HG02588 (cell line): ENCODE data around the gene NKX6-2.

Experiments used
- ATAC-seq: cut with Tn5 transposase; IDR thresholded peaks from one replicate; pipeline ENCODE4 v1.9.1; 2021; ENCODE audit warnings: mild to moderate bottlenecking, moderate library complexity; ENCODE audit not compliant: unreplicated experiment

Gene NKX6-2

GRCh38 chr10:132762267-132762666 lies 23.7 kb downstream of the NKX6-2 start:
- no peak for ATAC-seq

DNA sequence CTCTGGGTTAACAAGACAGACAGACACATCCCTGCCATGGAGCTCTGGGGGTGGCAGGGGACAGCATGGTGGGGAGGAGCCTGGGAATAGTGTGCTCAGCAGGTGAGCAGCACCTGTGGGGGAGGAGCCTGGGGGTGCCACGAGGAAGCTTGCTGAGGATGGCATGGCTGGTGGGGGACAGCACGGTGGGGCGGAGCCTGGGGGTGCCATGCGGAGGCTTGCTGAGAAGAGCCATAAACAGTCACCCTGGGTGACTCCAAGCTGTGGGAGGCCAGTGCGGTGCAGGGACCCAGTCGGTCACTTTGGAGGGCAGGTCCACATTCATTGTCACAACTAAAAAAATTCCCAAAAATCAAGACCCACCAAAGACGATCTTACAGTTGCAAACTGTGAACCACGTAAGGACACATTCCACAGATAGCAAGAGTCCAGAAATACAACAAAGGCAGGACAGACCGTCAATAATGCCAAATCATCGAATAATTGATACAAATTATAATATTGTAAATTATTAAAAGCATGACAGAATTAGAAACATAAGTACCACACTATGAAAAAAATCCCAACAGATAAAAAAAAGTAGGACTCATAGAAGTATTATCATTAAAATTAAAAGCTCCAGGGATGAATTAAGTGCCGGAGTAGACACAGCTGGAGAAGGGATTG lies 24.4 kb downstream of the NKX6-2 start:
- no peak for ATAC-seq

DNA sequence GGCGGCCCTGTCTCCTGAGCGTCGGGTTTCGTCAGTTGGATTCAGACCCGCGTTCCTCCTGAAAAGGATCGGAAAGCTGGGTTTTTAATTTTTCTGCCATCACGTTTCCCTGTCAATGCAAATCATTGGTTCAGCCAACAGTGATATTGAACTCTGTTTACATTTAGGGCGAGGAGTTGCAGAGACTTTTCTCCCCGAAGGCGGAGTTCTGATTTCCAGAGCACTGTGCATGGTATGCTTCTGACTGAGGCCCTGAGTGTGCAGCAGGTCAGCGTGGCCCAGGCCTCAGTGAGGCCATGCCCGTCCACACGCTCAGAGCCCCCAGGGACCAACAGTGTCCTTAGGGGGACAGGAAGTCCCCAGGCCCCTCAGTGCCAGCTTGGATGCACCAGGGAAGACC lies 27.1 kb downstream of the NKX6-2 start:
- no peak for ATAC-seq

- no peak for ATAC-seq
Measured at GRCh38 chr10:132757171-132757570, 28.8 kb downstream of the NKX6-2 start.

- ATAC-seq, result no peak
Measured at GRCh38 chr10:132756591-132756990, 29.4 kb downstream of the NKX6-2 start.

DNA sequence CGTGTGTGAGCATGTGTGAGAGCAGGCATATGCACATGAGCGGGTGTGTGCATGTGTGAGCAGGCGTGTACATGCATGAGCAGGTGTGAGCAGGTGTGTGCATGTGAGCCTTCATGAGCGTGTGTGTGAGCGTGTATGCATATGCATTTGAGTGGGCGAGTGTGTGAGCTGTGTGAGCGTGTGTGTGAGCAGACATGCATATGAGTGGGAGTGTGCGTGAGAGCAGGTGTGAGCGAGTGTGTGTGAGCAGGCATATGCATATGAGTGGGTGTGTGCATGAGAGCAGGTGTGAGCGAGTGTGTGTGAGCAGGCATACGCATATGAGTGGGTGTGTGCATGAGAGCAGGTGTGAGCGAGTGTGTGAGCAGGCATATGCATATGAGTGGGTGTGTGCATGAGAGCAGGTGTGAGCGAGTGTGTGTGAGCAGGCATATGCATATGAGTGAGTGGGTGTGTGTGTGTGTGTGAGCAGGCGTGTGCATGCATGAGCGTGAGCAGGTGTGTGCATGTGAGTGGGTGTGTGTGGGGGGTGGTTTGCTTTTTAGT lies 30.7 kb downstream of the NKX6-2 start:
- no peak for ATAC-seq

DNA sequence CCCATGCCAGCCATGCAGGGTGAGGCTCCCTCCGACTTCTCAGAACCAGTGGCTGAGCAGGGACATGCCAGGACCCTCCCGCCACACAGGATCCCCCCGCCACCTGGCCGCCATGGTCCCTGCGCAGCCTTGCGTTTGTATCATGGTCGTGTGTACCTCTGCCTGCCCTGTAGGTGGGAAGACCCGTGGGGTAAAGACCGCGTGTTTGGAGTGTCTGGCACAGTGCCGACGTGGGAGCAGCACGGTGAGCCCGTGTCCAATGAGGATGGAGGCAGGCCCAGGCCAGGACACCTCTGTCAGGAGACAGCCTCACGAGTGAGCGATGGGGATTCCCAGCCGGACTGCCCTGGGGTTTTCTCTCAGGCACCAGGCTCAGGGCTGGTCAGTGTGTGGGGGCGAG lies 31.9 kb downstream of the NKX6-2 start:
- no peak for ATAC-seq

- no peak for ATAC-seq
Measured at GRCh38 chr10:132753596-132753995, 32.4 kb downstream of the NKX6-2 start.

DNA sequence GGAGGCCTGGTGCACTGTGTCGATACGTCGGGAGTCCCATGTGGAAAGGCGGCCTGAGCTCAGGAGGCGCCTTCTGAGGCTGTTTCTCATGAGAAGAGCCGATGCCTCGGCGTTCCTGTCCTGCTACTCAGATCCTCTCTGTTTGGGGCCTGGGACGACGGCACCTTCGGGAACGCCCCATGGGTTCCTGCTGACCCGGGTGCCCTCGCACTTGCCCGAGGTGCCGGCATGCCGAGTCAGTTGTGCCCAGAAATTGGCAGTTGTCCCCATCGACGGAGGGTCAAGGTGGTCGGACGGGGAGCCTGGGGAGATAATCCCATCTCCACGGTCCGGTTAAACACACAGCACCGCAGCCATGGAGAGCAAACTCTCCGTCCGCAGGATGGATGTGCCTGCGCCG lies 33.0 kb downstream of the NKX6-2 start:
- no peak for ATAC-seq

- ATAC-seq, result no peak
Measured at GRCh38 chr10:132752378-132752777, 33.6 kb downstream of the NKX6-2 start.

DNA sequence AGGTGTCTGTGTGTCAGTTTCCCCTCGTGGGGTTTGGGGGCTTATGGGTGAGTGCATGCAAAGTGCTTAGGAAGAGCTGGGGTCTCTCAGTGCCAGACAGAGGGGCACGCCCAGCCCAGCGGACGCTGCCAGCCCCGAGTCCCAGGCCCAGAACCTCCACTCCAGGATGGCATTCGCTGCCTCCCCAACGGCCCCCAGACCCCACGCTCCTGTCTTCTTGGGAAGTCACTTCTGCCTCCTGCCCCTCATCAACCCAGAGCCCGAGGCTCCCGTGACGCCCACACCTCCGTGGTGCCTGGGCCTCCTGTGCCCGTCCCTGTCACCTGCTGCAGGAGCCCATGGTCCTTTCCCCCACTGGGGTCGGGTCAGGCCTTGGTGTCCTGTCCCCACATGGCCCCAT lies 35.0 kb downstream of the NKX6-2 start:
- ATAC-seq, result no peak

DNA sequence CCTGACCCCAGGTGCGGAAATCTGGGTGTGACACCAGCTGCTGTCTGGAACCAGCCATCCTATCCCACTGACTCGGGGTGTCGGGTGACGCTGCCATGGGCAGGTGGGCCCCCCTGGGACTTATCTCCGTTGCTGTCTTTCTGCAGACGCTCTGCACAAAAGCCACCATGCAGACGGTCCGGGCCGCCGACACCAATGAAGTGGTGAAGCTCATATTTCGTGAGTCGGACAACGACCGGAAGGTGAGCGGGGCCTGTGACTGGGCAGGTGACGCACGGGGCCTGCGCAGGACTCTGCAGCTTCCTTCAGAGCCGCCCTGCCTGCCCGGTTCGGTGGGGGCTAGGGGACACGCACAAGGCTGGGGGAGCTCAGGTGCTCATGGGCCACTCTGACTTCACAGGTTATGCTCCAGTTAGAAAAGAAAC lies 36.6 kb downstream of the NKX6-2 start:
- no peak for ATAC-seq

DNA sequence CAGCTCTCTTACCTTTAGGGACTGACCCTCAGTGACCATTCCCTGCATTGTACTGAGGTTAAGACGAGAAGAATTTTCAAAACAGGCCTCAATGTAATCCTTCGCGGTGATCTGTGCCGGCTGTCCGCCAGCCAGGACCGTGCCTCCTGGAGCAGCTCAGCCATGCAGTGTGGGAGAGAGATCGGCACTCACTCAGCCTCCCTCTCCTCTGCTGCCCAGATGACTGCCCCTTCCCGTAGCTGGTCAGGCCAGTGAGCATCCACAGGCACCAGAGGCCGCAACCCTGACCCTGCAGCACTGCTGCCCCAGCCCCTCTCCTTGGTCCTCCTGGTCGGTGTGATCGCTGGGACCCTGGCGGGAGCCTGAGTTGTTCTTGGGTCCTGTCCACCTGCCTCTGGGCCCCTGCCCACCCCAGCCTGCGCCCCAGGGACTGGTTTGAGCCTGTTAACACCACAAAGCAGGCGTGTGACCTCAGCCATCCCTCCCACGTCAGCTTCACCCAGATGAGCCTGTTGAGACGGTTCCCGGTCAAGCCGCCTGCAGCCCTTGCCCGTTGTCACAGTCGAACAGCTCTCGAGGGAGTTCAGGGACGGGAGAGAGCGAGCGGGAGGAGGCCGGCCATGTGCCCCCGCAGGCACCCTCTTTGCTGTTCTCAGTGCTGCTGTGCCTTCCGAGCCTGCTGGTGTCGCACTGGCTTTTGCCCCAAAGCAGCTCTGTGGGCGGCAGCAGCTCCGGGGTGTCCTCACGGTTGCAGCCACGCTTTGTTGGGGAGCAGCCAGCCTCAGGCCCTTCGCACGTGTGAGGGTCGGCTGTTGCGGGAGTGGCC lies 37.2 kb downstream of the NKX6-2 start:
- ATAC-seq, result no peak

- ATAC-seq, result no peak
Measured at GRCh38 chr10:132748135-132748534, 37.8 kb downstream of the NKX6-2 start.

DNA sequence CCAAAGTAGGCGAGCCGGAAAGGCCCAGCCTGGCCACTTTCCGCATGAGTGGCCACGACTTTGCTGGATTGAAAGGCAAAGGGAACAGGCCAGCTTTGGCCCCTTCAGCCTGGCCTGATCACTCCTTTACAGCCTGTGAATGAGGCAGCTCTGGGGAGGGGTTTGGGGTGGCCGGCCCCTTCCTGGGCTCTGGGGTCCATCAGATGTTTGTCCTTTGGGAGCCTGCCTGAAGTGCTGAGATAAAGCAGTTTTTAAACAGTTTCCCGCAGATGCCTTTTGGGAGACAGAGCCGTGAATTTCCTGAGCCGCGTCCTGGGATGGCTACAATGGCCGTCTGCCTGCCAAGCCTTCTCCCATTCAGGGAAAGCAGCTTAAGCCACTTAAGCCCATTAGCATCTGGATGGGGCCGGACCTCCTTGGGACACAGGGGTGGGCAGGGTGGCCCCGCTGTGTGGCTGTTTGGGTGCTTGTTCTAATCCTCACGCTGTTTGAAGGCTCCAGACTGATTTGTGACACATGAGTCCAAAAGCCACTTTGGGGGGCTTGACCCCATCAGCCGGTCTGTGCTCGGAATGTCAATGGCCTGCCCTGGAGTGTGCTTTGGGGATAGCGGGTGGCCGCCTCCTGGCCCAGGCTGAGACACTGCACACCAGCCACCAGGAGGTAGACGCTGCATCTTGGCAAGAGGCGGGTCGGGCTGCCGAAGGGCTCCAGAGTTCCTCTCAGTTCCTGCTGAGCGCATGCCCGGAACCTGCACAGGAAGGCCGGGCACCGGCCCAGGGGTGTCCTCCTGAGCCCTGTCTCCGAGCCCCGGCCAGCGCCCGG lies 38.9 kb downstream of the NKX6-2 start:
- no peak for ATAC-seq

GRCh38 chr10:132746386-132746785 lies 39.6 kb downstream of the NKX6-2 start:
- no peak for ATAC-seq

- ATAC-seq, result no peak
Measured at GRCh38 chr10:132745971-132746370, 40.0 kb downstream of the NKX6-2 start.

DNA sequence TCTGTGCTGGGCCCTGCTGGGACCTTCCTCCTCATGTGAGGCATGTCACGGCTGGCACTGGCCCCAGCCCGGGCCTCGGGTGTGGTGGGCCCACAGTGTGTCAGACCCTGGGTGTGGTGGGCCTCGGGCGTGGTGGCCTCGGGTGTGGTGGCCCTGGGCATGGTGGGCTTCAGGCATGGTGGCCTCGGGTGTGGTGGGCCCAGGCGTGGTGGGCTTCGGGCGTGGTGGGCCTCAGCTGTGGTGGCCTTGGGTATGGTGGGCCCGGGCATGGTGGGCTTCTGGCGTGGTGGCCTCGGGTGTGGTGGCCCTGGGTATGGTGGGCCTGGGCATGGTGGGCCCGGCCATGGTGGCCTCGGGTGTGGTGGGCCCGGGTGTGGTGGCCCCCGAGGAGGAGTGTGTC lies 40.4 kb downstream of the NKX6-2 start:
- ATAC-seq, result no peak

- ATAC-seq, result no peak
Measured at GRCh38 chr10:132744839-132745238, 41.1 kb downstream of the NKX6-2 start.

DNA sequence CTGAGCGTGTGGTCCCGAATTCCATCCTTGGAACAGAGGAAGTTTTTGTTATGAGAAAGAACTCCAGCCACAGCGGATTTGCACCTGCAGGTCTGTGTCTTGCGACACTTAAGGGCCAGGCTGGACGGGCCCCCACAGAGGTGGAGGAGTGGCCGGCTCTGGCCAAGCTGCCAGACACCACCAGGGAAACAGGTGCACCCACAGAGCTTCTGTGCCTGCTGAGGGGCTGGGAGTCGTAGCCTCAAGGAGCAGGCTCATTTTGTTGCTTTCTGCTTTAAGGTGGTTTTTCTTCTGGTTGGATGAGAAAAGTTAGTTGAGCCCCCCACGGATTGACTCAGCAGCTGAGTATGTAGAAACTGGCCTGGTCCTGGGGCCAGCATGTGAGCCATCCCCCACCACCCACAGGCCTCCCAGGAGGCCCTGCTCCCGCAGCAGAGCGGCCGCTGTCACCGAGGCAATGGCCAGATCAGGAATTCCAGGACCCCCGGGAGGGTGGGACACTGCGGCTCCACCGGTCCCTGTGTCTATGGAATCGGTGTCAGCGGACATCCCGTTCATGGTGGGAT lies 41.9 kb downstream of the NKX6-2 start:
- no peak for ATAC-seq
